Stimulated activated CD8-positive, alpha-beta memory T cell treated with anti-CD3 and anti-CD28 coated beads, Interleukin-4, amount 100 ng/mL, for 24 hours (primary cell): ENCODE data around the gene WIPF3.

Experiments used
- DNase-seq: peaks from one replicate; pipeline ENCODE4 v3.0.0-alpha.2; 2020; ENCODE audit warnings: low read depth

WIPF3 gene

GRCh38 chr7:29806208-29806994, at the start of gene WIPF3:
WIPF3 (plus strand) TSS chr7:29806508; CDS start chr7:29834725, 28,217 bp downstream.
- no peak for DNase-seq

- no peak for DNase-seq
These were observed 43.0 kb upstream of the WIPF3 start for GRCh38 chr7:29763266-29763665.

GRCh38 chr7:29764227-29764626, 42.1 kb upstream of the WIPF3 start:
- no peak for DNase-seq

GRCh38 chr7:29765490-29765889, 40.8 kb upstream of the WIPF3 start:
- no peak for DNase-seq

- no peak for DNase-seq
These were observed 35.9 kb upstream of the WIPF3 start for GRCh38 chr7:29770371-29770770.

GRCh38 chr7:29771081-29771816, 35.1 kb upstream of the WIPF3 start:
- DNase-seq = no peak

- no peak for DNase-seq
These were observed 27.3 kb upstream of the WIPF3 start for GRCh38 chr7:29779017-29779416.

- DNase-seq = no peak
These were observed 26.0 kb upstream of the WIPF3 start for GRCh38 chr7:29780346-29780745.

- DNase-seq = no peak
These were observed 22.6 kb upstream of the WIPF3 start for GRCh38 chr7:29783671-29784070.

GRCh38 chr7:29793507-29793906, 12.8 kb upstream of the WIPF3 start:
- no peak for DNase-seq

GRCh38 chr7:29794959-29795629, 11.2 kb upstream of the WIPF3 start:
- no peak for DNase-seq

GRCh38 chr7:29795696-29796580, 10.4 kb upstream of the WIPF3 start:
- no peak for DNase-seq

GRCh38 chr7:29797112-29797944, 9.0 kb upstream of the WIPF3 start:
- no peak for DNase-seq

GRCh38 chr7:29798422-29798821, 7.9 kb upstream of the WIPF3 start:
- DNase-seq = no peak

GRCh38 chr7:29801929-29802328, 4.4 kb upstream of the WIPF3 start:
- no peak for DNase-seq

- no peak for DNase-seq
These were observed 1.3 kb upstream of the WIPF3 start for GRCh38 chr7:29805031-29805430.

GRCh38 chr7:29805886-29806207, 461 bp upstream of the WIPF3 start:
- DNase-seq = no peak

GRCh38 chr7:29806995-29807841, 910 bp downstream of the WIPF3 start:
- no peak for DNase-seq

GRCh38 chr7:29808075-29808801, 1.9 kb downstream of the WIPF3 start:
- no peak for DNase-seq
